Caco-2 (cell line): ENCODE data around the gene EGFL7. TPM values are rescaled to one million over a fixed set of nuclear protein-coding genes. Genes with fewer than 3 reads are reported as not detected.

Experiments used
- BruUV-seq: library from RNA; stranded (reverse); fragments of 400-500 nt; replicated peaks from 2 replicates; lab custom pipeline; 2021; lab: Mats Ljungman, UMichigan
- CTCF ChIA-PET: fragments of 300-600 bp; sonication (Branson Sonifier 250); formaldehyde crosslinking; loops from one replicate; lab custom pipeline; 2022; ENCODE audit warnings: antibody characterized with exemption; lab: Charles Lee
- POLR2A ChIA-PET: fragments of 300-600 bp; sonication (Branson Sonifier 250); formaldehyde crosslinking; loops from one replicate; lab custom pipeline; 2022; ENCODE audit warnings: antibody characterized with exemption; lab: Charles Lee
- DNase-seq, 2 experiments: peaks; one replicate each; pipeline versions ENCODE4 v3.0.0 to v3.0.0-alpha.2; 2020 to 2022
- H3K27me3 ChIP-seq: replicated peaks from 2 replicates; pipeline ENCODE4 v1.6.0; 2011; ENCODE audit warnings: low read length; ENCODE audit not compliant: control insufficient read depth, insufficient read depth
- H3K36me3 ChIP-seq: 2 replicates; pipeline ENCODE4 v1.5.1; 2011; ENCODE audit warnings: low read length; ENCODE audit not compliant: control insufficient read depth, insufficient read depth
- H3K4me1 ChIP-seq: fragments of 250-450 bp; sonication (Bioruptor Pico); 2 replicates; pipeline ENCODE4 v1.5.1; 2020; ENCODE audit warnings: mild to moderate bottlenecking
- H3K4me3 ChIP-seq: 2 replicates; pipeline ENCODE4 v1.5.1; 2011; ENCODE audit warnings: low read depth, mild to moderate bottlenecking, control low read depth, low read length
- H3K9me3 ChIP-seq: fragments of 250-450 bp; sonication (Bioruptor Pico); 2 replicates; pipeline ENCODE4 v1.5.1; 2020; ENCODE audit warnings: mild to moderate bottlenecking, moderate library complexity
- H3K27ac Mint-ChIP-seq: one replicate; pipeline ENCODE4 v1.8.0; 2022; ENCODE audit warnings: mixed read lengths; ENCODE audit not compliant: unreplicated experiment
- H3K27me3 Mint-ChIP-seq: one replicate; pipeline ENCODE4 v1.8.0; 2022; ENCODE audit warnings: mixed read lengths; ENCODE audit not compliant: insufficient read depth, unreplicated experiment
- H3K36me3 Mint-ChIP-seq: one replicate; pipeline ENCODE4 v1.8.0; 2022; ENCODE audit warnings: mild to moderate bottlenecking, mixed read lengths; ENCODE audit not compliant: insufficient read depth, unreplicated experiment
- H3K4me1 Mint-ChIP-seq: one replicate; pipeline ENCODE4 v1.8.0; 2022; ENCODE audit warnings: low read depth, mixed read lengths; ENCODE audit not compliant: unreplicated experiment
- H3K4me3 Mint-ChIP-seq: one replicate; pipeline ENCODE4 v1.8.0; 2022; ENCODE audit warnings: mild to moderate bottlenecking, moderate library complexity, mixed read lengths; ENCODE audit not compliant: unreplicated experiment
- H3K9me3 Mint-ChIP-seq: one replicate; pipeline ENCODE4 v1.8.0; 2022; ENCODE audit warnings: mixed read lengths; ENCODE audit not compliant: unreplicated experiment
- intact Hi-C: fragments of 100-400 bp; cut with micrococcal nuclease; formaldehyde crosslinking; loops from one replicate; pipeline ENCODE4 v1.10.0; 2022; ENCODE audit not compliant: unreplicated experiment
- total RNA-seq: library from RNA; stranded (reverse); gene quantifications from 2 replicates; pipeline ENCODE4 v1.2.3, GENCODE V29; 2022
- TF ChIP-seq, protein P1 (sequence below), 2 experiments: fragments of 200-600 bp in 1 of 2; IDR thresholded peaks; 1 replicate in 1 of 2; 2 replicates in 1 of 2; pipeline versions ENCODE4 v1.5.1 to v1.8.0; 2011 to 2022; ENCODE audit warnings: antibody characterized with exemption in 1 of 2, control low read depth in 1 of 2, inconsistent platforms in 1 of 2, low read depth in 1 of 2, low read length in 1 of 2, mild to moderate bottlenecking in 1 of 2, moderate library complexity in 1 of 2; ENCODE audit not compliant: insufficient read depth in 1 of 2, severe bottlenecking in 1 of 2, unreplicated experiment in 1 of 2

Gene EGFL7
- total RNA-seq, 1 experiment from 2014 or later: 30.2 TPM

DNA sequence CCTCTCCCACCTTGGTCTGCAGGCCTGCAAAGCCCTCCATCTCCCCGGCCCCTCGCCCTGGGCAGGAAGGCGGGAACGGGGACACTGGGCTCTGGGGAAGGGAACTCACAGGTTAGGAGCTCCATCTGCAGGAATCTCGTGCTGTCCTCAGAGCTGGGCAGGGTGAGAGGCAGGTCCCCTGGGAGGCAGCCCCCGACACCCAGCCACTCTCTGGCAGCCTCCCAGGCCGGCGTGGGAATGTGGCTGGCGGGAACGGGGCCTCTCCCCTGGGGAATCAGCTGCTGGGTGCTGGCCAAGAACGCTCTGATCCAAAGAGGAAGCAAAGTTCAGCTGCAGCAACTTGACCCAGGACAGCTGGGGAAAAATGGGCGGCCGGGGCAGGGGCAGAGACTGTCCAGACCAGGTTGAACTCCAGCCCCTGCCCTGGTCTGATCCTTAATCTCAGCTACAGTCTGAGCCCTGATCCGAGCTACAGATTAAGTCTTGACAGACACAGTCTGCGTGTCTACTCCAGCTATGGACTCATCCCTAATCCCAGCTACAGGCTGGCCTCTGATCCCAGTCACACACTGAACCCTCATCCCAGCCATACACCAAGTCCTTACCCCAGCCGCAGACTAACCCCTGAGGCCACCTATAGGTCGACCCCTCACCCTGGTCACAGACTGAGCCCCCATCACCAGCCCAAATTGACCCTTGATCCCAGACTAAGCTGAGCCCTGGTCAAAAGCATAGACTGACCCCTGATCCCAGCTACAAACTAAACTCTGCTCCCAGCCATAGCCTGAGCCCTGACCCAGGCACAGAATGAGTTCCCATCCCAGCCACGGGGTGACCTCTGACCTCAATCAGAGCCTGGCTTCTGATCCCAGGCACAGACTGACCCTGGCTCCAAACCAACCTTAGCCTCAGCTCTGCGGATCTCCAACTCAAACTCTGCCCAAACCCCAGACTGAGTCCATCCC is 37.3 kb upstream of the EGFL7 start:
- TF ChIP-seq, protein P1, sequence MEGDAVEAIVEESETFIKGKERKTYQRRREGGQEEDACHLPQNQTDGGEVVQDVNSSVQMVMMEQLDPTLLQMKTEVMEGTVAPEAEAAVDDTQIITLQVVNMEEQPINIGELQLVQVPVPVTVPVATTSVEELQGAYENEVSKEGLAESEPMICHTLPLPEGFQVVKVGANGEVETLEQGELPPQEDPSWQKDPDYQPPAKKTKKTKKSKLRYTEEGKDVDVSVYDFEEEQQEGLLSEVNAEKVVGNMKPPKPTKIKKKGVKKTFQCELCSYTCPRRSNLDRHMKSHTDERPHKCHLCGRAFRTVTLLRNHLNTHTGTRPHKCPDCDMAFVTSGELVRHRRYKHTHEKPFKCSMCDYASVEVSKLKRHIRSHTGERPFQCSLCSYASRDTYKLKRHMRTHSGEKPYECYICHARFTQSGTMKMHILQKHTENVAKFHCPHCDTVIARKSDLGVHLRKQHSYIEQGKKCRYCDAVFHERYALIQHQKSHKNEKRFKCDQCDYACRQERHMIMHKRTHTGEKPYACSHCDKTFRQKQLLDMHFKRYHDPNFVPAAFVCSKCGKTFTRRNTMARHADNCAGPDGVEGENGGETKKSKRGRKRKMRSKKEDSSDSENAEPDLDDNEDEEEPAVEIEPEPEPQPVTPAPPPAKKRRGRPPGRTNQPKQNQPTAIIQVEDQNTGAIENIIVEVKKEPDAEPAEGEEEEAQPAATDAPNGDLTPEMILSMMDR (IDR thresholded peaks at IDR 0.05; ENCODE audit: insufficient read depth in 1 of 2, low read depth in 1 of 2, low read length in 1 of 2, severe bottlenecking in 1 of 2, unreplicated experiment in 1 of 2): peak; percentile 18 to 46
- H3K9me3 ChIP-seq: no peaks in the 10 kb centered on the region
- POLR2A ChIA-PET: interaction anchor here (0.6 to 2.1 kb wide), 2 partner anchors 138 to 142 kb away, joined by 3 to 9 read pairs; no protein-coding TSS in a partner anchor
- H3K36me3 Mint-ChIP-seq: peaks cover 8% of the 10 kb centered on the region
- CTCF ChIA-PET: interaction anchor here (0.8 to 7.0 kb wide), 11 partner anchors 11 to 182 kb away, joined by 3 to 140 read pairs (median 7); no protein-coding TSS in a partner anchor
- no peak overlapping the region for H3K4me3 Mint-ChIP-seq
- H3K4me1 Mint-ChIP-seq: peaks cover 12% of the 10 kb centered on the region
- no peak overlapping the region for H3K27ac Mint-ChIP-seq
- no peak overlapping the region for H3K4me3 ChIP-seq
- peak; percentile 64 to 74 for DNase-seq
- no peaks in the 10 kb centered on the region for H3K9me3 Mint-ChIP-seq
- intact Hi-C loops: loop anchor here (2.0 kb wide), 1 partner anchor 79 kb away; the partner anchor contains the start of gene NOTCH1
- H3K27me3 ChIP-seq: no peaks in the 10 kb centered on the region
- peaks cover 7% of the 10 kb centered on the region for H3K27me3 Mint-ChIP-seq
- peaks cover 50% of the 10 kb centered on the region for H3K4me1 ChIP-seq
- no TSS peak for BruUV-seq
- no peaks in the 10 kb centered on the region for H3K36me3 ChIP-seq

DNA sequence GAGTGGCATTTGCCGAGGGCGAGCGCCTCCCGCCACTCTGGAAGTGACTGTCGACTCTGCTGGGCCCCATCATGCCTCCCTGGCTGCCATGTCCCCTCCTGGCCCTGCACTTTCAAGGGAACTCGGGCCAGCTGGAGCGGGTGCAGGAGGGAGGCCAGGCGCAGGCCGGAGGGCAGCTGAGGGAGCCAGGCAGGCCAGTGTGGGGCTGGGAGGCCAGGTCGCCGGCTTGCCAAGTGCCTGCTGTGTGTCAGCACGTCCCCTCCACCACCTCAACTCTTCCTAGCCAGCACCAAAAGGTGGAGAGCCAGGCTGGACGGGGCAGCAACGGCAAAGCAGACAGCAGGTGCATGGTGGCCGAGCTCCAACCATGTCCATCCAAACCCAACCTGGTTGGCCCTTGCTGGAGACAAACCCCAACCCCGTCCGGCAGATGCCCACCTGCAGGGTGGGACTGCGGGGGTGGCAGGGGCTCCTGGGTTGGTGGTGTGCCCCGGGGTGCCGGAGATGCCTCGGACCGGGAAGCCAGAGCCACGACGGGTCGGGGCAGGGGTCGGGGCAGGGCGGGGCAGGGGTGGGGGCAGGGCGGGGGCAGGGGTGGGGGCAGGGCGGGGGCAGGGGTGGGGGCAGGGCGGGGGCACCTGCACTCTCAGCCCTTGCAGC is 36.5 kb upstream of the EGFL7 start:
- no peak overlapping the region for H3K4me3 ChIP-seq
- Mint-ChIP-seq H3K9me3 (no peaks in the 10 kb centered on the region), H3K4me3 (no peak overlapping the region), H3K27me3 (peaks cover 7% of the 10 kb centered on the region), H3K36me3 (peaks cover 8% of the 10 kb centered on the region), H3K4me1 (peaks cover 12% of the 10 kb centered on the region), H3K27ac (no peak overlapping the region)
- peaks cover 50% of the 10 kb centered on the region for H3K4me1 ChIP-seq
- no TSS peak for BruUV-seq
- no peaks in the 10 kb centered on the region for H3K9me3 ChIP-seq
- TF ChIP-seq, protein P1 (IDR thresholded peaks at IDR 0.05; ENCODE audit: insufficient read depth in 1 of 2, low read depth in 1 of 2, low read length in 1 of 2, severe bottlenecking in 1 of 2, unreplicated experiment in 1 of 2): no peak
- no peaks in the 10 kb centered on the region for H3K36me3 ChIP-seq
- CTCF ChIA-PET: interaction anchor here (0.8 to 7.0 kb wide), 20 partner anchors 12 to 183 kb away, joined by 3 to 140 read pairs (median 4); no protein-coding TSS in a partner anchor
- POLR2A ChIA-PET: interaction anchor here (0.6 to 2.1 kb wide), 2 partner anchors 139 to 143 kb away, joined by 3 to 9 read pairs; no protein-coding TSS in a partner anchor
- DNase-seq: no peak
- H3K27me3 ChIP-seq: no peaks in the 10 kb centered on the region
- intact Hi-C loops: loop anchor here (2.0 kb wide), 1 partner anchor 79 kb away; the partner anchor contains the start of gene NOTCH1
